Left forelimb (tissue), 1 donor: Measurements from ENCODE around the gene TXNL4B.
"Not testable (repeated sequence)": the region's sequence is repeated elsewhere in the genome, so short reads cannot be mapped to it uniquely, and the experiment has no call there.

ENCODE experiments used
- DNase-seq: peaks from one replicate; pipeline ENCODE4 v3.0.0-alpha.2; 2018; ENCODE audit warnings: low spot score

The TXNL4B gene

DNA sequence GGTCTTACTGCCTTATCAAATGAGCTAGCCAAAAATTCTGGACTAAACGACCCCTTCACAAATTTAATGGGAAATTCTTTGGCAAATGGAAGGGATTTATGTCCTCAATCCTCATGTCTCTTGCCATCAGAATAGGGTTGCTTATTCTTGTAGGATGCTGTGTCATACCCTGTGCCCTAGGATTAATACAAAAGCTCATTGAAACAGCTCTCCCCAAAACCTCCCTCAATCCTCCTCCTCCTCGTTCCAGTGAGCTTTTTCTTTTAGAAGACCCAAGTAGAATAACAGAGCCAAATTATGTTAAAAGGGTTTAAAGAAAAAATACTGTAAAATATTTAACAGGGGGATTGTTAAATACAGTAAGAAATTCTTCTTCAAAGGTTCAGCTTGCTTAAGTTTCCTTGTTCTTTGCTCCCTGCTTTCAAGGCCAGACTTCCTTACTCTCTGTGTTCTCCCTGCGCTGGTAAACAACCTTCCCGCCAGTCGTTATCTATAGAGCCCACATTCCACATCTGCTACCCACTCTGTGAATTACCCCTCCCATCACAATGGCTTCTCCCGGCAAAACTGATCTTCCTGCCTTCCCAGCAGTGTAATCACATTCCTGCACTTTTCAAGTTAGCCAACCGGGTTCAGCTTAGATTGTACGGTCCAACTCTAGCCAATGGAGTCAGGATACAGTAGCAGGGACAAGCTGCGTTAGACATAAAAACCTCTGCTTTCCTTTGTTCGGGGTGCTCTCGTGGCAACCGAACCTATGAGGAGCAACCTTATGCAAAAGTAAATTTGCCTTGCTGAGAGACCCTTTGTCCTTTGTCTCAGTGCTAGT, 20.7 kb downstream of the TXNL4B start:
- no peak for DNase-seq

DNA sequence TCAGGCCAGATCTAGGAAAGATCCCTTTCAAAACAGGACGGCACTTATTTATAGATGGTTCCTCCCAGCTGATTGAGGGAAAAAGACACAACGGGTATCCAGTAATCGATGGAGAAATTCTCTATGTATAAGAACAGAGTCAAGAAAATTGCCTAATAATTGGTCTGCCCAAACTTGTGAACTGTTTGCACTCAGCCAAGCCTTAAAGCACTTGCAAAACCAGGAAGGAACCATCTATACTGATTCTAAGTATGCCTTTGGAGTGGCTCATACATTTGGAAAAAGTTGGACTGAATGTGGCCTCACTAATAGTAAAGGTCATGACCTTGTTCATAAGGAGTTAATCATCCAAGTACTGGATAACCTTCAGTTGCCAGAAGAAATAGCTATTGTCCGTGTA, 24.5 kb downstream of the TXNL4B start:
- no peak for DNase-seq

DNA sequence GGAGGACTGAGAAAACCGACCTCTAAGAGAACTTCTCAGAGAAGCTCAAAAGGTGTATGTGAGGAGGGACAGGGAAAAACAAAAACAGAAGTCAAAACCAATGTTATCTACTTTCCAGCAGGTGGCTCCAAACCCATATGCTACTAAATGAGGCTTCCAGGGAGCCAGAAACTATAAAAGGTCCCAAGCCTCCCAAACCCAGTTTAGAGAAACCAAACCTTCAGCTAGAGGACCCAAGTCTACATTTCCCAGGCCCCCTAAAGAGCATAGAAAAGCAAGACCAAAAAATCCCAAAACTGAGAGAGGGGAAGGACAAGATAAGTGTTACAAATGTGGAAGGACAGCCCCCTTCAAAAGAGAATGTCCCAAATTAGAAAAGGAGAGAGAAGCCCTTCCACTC, 26.7 kb downstream of the TXNL4B start:
- no peak for DNase-seq

GRCh38 chr16:72064361-72064894, 29.0 kb downstream of the TXNL4B start:
- DNase-seq, result no peak

- no peak for DNase-seq
Measured at GRCh38 chr16:72061564-72061963, 31.9 kb downstream of the TXNL4B start.

DNA sequence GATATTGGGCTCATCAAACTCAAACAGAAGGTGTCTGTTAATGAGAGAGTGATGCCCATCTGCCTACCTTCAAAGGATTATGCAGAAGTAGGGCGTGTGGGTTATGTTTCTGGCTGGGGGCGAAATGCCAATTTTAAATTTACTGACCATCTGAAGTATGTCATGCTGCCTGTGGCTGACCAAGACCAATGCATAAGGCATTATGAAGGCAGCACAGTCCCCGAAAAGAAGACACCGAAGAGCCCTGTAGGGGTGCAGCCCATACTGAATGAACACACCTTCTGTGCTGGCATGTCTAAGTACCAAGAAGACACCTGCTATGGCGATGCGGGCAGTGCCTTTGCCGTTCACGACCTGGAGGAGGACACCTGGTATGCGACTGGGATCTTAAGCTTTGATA, 33.0 kb downstream of the TXNL4B start:
- DNase-seq, result no peak

- DNase-seq, result not testable (repeated sequence)
Measured at GRCh38 chr16:72059060-72059459, 34.4 kb downstream of the TXNL4B start.

GRCh38 chr16:72057313-72057712, 36.1 kb downstream of the TXNL4B start:
- not testable (repeated sequence) for DNase-seq

- DNase-seq, result no peak
Measured at GRCh38 chr16:72055911-72056310, 37.5 kb downstream of the TXNL4B start.

DNA sequence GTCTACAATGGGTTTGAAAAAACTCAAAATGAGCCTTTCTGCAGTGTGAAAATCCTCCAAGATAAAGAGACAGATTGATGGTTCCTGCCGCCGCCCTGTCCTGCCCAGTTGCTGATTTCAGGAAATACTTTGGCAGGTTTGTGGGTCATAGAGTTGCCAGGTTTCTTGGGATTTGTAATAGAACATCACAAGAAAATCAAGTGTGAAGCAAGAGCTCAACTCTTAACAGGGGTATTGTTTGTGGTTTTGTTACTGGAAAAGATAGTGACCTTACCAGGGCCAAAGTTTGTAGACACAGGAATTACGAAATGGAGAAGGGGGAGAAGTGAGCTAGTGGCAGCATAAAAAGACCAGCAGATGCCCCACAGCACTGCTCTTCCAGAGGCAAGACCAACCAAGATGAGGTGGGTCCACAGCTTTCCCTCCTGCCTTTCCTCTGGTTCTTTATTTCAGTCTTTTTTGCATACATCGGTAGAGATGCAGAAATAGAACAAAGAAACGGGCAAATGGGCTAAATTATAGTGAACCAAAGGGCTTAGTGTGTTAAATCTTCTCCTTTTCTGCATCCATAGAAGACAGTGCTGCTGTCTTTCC, 39.1 kb downstream of the TXNL4B start, which contains the start of gene HP:
HP (plus strand) TSS at position 252 of the 594 bp plus-strand sequence; CDS start at position 400, 148 bp downstream.
- DNase-seq, result not testable (repeated sequence)

DNA sequence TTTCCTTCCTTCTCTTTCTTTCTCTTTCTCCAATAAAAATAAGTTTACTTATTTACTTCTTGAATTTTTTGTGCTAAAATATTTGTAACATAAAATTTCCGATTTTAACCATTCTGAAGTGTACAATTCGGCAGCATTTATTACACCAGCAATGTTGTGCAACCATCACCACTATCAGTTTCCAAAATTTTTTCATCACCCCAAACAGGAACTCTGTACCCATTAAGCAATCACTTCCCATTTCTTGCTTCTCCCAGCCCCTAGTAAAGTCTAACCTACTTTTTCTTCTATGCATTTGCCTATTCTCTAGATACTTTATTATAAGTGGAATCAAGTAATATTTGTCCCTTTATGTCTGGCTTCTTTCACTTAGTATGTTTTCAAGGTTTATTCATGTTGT, 41.6 kb downstream of the TXNL4B start:
- no peak for DNase-seq

DNA sequence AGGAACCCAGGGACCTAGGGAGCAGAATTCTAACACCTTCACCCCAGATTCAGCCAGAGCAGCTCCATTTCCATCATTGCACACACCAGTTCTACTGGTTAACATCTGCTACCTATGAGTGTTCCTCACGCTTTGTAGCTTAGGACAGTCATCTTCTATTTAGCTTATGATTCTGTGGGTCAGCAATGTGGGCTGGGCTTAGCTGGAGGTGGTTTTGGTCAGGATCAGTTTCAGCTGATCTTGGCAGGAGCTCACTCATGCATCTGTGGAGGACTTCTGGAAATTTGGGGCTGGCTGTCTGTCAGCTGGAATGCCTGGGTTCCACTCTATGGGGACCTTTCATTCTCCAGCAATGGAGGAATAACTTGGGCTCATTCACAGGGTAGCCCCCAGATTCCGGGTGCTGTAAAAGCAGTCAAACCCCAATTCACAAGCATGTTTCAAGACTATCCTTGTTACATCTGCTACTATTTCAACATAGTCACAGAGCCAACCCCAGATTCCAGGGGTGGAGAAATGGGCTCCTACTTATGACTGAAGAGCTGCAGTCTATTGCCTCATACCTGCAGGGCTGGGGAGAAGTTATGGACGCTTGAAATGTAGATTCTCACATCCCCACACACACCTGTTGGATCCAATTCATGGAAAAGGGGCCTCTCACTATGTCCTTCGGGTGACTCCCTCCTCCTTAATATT, 42.5 kb downstream of the TXNL4B start:
- DNase-seq, result no peak

- DNase-seq, result no peak
Measured at GRCh38 chr16:72049110-72049509, 44.3 kb downstream of the TXNL4B start.

- no peak for DNase-seq
Measured at GRCh38 chr16:72044825-72045359, 48.5 kb downstream of the TXNL4B start.

DNA sequence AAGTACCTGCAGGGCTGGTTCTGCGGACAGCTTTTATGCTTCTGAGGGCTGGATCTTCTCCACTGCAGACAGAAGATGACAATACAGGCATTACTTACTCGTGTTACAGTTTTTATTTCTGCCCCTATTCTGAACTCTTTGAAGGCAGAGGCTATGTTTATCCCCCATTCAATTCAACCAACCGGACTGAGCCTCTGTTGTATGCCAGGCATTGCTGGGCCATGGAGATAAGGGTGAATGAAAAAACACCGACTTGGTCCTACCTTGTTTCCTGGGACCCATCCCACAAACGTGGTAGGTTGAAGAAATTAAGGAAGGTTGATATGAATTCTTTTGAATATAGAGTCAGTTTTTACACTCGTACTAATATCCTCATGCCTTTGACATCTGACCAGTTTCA, 49.1 kb downstream of the TXNL4B start:
- DNase-seq, result no peak

GRCh38 chr16:72043539-72043938, 49.9 kb downstream of the TXNL4B start:
- no peak for DNase-seq

DNA sequence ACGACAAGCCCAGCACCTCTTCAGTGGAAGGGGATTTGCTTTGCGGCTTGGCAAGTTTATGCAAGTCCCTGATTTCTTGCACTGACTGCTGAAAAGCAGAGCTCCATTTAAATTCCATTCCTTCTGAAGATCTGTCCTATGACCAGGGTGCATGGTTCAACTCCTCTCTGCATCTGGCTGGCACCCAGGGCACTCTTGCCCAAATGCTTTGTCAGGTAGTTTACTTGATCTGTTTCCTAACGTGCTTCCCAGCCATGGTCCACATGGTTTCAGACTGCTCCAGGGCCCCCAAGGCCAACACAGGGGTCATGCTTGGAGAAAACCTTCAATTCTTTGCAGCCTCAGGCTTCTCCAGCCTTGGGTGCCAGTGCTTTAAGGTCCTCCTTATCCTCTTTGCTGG, 50.4 kb downstream of the TXNL4B start:
- no peak for DNase-seq

GRCh38 chr16:72042157-72042660, 51.2 kb downstream of the TXNL4B start:
- no peak for DNase-seq

DNA sequence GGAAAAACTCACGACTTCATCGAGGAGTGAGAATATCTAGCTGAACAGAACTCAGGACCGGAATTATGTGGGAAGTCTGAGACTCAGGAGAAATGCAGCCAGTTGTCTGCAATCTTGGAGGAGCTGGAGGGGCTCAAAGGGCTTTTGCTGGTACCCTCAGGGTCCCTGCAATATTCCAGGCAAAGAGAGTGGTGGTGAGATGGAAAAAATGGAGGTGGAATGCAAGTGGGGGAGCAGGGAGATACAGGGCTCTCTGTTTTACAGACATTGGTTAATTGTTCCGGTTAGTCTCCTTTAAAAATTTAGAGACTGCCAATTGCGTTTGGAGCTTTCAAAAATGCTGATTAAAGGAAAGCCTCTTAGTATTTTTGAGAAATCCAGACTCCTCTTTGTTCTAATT, 57.3 kb downstream of the TXNL4B start:
- DNase-seq, result no peak
